Measurements from ENCODE around the gene ZNF516.
A peak's percentile ranks its signal among the peaks of the same experiment; 100 is the strongest.

The ZNF516 gene

GRCh38 chr18:76412010-76412817, 82.8 kb downstream of the ZNF516 start:
- H2BK5ac ChIP-seq (ENCODE audit: low read depth, low read length, poor library complexity, severe bottlenecking) = no peak overlapping the region
- no peak for DNase-seq

GRCh38 chr18:76410660-76411417, 84.2 kb downstream of the ZNF516 start:
- Histone ChIP-seq H3K4me2 (ENCODE audit: low read length, poor library complexity, severe bottlenecking) (no peak overlapping the region), H2BK15ac (ENCODE audit: low read depth, poor library complexity, severe bottlenecking) (no peak overlapping the region), H2BK120ac (ENCODE audit: low read depth, low read length) (no peak overlapping the region), H3K4me1 (ENCODE audit: control insufficient read depth, insufficient read depth, low read depth, low read length) (peaks cover 16% of the 10 kb centered on the region), H3K4me3 (ENCODE audit: insufficient read depth in 1 of 2, low read depth in 1 of 2, low read length in 2 of 2) (no peak overlapping the region), H2AFZ (ENCODE audit: low read depth, low read length) (no peak overlapping the region), H2BK5ac (ENCODE audit: low read depth, low read length, poor library complexity, severe bottlenecking) (no peak overlapping the region), H4K91ac (ENCODE audit: low read length) (no peak overlapping the region), H2AK5ac (ENCODE audit: low read length, severe bottlenecking) (no peak overlapping the region), H3K9ac (ENCODE audit: low read length) (no peak overlapping the region), H3K23ac (ENCODE audit: low read length in 2 of 2) (no peak overlapping the region), H3K14ac (ENCODE audit: low read length in 2 of 2) (peak overlapping the region in 1 of 2 experiments; percentile 49), H3K27me3 (ENCODE audit: control insufficient read depth in 1 of 2, insufficient read depth in 1 of 2, low read length in 2 of 2) (no peaks in the 10 kb centered on the region), H3K36me3 (ENCODE audit: control insufficient read depth in 1 of 2, insufficient read depth in 2 of 2, low read depth in 1 of 2, low read length in 2 of 2) (peaks cover 0 to 18% of the 10 kb centered on the region in 2 experiments), H3K79me1 (replicated peaks; ENCODE audit: low read length, poor library complexity, severe bottlenecking) (peaks cover 41% of the 10 kb centered on the region), H3K4ac (ENCODE audit: low read depth in 1 of 2, low read length in 2 of 2) (no peak overlapping the region), H4K8ac (ENCODE audit: low read length) (no peak overlapping the region), H3K27ac (ENCODE audit: low read length, poor library complexity, severe bottlenecking) (no peak overlapping the region), H3K18ac (ENCODE audit: low read depth in 1 of 2, low read length in 2 of 2) (peak overlapping the region in 1 of 2 experiments; percentile 29), H3K9me3 (ENCODE audit: control insufficient read depth, low read length) (no peaks in the 10 kb centered on the region), H2BK12ac (ENCODE audit: low read length in 2 of 2) (no peak overlapping the region)
- WGBS = 95% methylated on average over 11 of the region's 11 CpGs
- no peak for DNase-seq

More at GRCh38 chr18:76412010-76412817, 82.8 kb downstream of the ZNF516 start:
- Histone ChIP-seq H2BK12ac (ENCODE audit: low read length in 2 of 2) (no peak overlapping the region), H3K18ac (ENCODE audit: low read depth in 1 of 2, low read length in 2 of 2) (peak overlapping the region in 1 of 2 experiments; percentile 40), H3K14ac (ENCODE audit: low read length in 2 of 2) (no peak overlapping the region), H3K79me1 (replicated peaks; ENCODE audit: low read length, poor library complexity, severe bottlenecking) (peaks cover 40% of the 10 kb centered on the region), H3K23ac (ENCODE audit: low read length in 2 of 2) (no peak overlapping the region), H3K36me3 (ENCODE audit: control insufficient read depth in 1 of 2, insufficient read depth in 2 of 2, low read depth in 1 of 2, low read length in 2 of 2) (peaks cover 0 to 13% of the 10 kb centered on the region in 2 experiments), H4K91ac (ENCODE audit: low read length) (no peak overlapping the region), H3K4ac (ENCODE audit: low read depth in 1 of 2, low read length in 2 of 2) (no peak overlapping the region), H3K4me1 (ENCODE audit: control insufficient read depth, insufficient read depth, low read depth, low read length) (peaks cover 14% of the 10 kb centered on the region), H3K9ac (ENCODE audit: low read length) (peak overlapping the region; percentile 14), H4K8ac (ENCODE audit: low read length) (peak overlapping the region; percentile 9), H2AK5ac (ENCODE audit: low read length, severe bottlenecking) (peak overlapping the region; percentile 59), H2AFZ (ENCODE audit: low read depth, low read length) (no peak overlapping the region), H3K27me3 (ENCODE audit: control insufficient read depth in 1 of 2, insufficient read depth in 1 of 2, low read length in 2 of 2) (no peaks in the 10 kb centered on the region), H3K9me3 (ENCODE audit: control insufficient read depth, low read length) (no peaks in the 10 kb centered on the region), H2BK120ac (ENCODE audit: low read depth, low read length) (no peak overlapping the region), H2BK15ac (ENCODE audit: low read depth, poor library complexity, severe bottlenecking) (peak overlapping the region; percentile 32), H3K4me2 (ENCODE audit: low read length, poor library complexity, severe bottlenecking) (peak overlapping the region; percentile 19), H3K4me3 (ENCODE audit: insufficient read depth in 1 of 2, low read depth in 1 of 2, low read length in 2 of 2) (peak overlapping the region in 1 of 2 experiments; percentile 62), H3K27ac (ENCODE audit: low read length, poor library complexity, severe bottlenecking) (peak overlapping the region; percentile 27)
- whole genome bisulfite sequencing = 87% methylated on average over 21 of the region's 21 CpGs

- H2BK15ac ChIP-seq (ENCODE audit: low read depth, poor library complexity, severe bottlenecking) = no peak overlapping the region
- 94% methylated on average over 5 of the region's 5 CpGs for WGBS
- H3K27ac ChIP-seq (ENCODE audit: low read length, poor library complexity, severe bottlenecking) = no peak overlapping the region
- no peak overlapping the region for H4K8ac ChIP-seq (ENCODE audit: low read length)
- H3K14ac ChIP-seq (ENCODE audit: low read length in 2 of 2) = no peak overlapping the region
- H3K4me1 ChIP-seq (ENCODE audit: control insufficient read depth, insufficient read depth, low read depth, low read length) = peaks cover 19% of the 10 kb centered on the region
- H2AK5ac ChIP-seq (ENCODE audit: low read length, severe bottlenecking) = no peak overlapping the region
- peaks cover 0 to 27% of the 10 kb centered on the region in 2 experiments for H3K36me3 ChIP-seq (ENCODE audit: control insufficient read depth in 1 of 2, insufficient read depth in 2 of 2, low read depth in 1 of 2, low read length in 2 of 2)
- no peak overlapping the region for H3K4me3 ChIP-seq (ENCODE audit: insufficient read depth in 1 of 2, low read depth in 1 of 2, low read length in 2 of 2)
- H3K4me2 ChIP-seq (ENCODE audit: low read length, poor library complexity, severe bottlenecking) = no peak overlapping the region
- DNase-seq = no peak
- no peak overlapping the region for H3K4ac ChIP-seq (ENCODE audit: low read depth in 1 of 2, low read length in 2 of 2)
- H3K23ac ChIP-seq (ENCODE audit: low read length in 2 of 2) = no peak overlapping the region
- no peak overlapping the region for H2BK5ac ChIP-seq (ENCODE audit: low read depth, low read length, poor library complexity, severe bottlenecking)
- H2BK12ac ChIP-seq (ENCODE audit: low read length in 2 of 2) = no peak overlapping the region
- H4K91ac ChIP-seq (ENCODE audit: low read length) = no peak overlapping the region
- H3K27me3 ChIP-seq (ENCODE audit: control insufficient read depth in 1 of 2, insufficient read depth in 1 of 2, low read length in 2 of 2) = no peaks in the 10 kb centered on the region
- H2BK120ac ChIP-seq (ENCODE audit: low read depth, low read length) = no peak overlapping the region
- peaks cover 44% of the 10 kb centered on the region for H3K79me1 ChIP-seq (replicated peaks; ENCODE audit: low read length, poor library complexity, severe bottlenecking)
- H2AFZ ChIP-seq (ENCODE audit: low read depth, low read length) = no peak overlapping the region
- no peak overlapping the region for H3K18ac ChIP-seq (ENCODE audit: low read depth in 1 of 2, low read length in 2 of 2)
- H3K9me3 ChIP-seq (ENCODE audit: control insufficient read depth, low read length) = no peaks in the 10 kb centered on the region
- H3K9ac ChIP-seq (ENCODE audit: low read length) = no peak overlapping the region
Measured at GRCh38 chr18:76410033-76410432, 85.0 kb downstream of the ZNF516 start.

GRCh38 chr18:76408480-76409067, 86.5 kb downstream of the ZNF516 start:
- no peak overlapping the region for H2BK120ac ChIP-seq (ENCODE audit: low read depth, low read length)
- H3K4me1 ChIP-seq (ENCODE audit: control insufficient read depth, insufficient read depth, low read depth, low read length) = peaks cover 19% of the 10 kb centered on the region
- no peak overlapping the region for H3K23ac ChIP-seq (ENCODE audit: low read length in 2 of 2)
- H2BK12ac ChIP-seq (ENCODE audit: low read length in 2 of 2) = no peak overlapping the region
- H3K18ac ChIP-seq (ENCODE audit: low read depth in 1 of 2, low read length in 2 of 2) = no peak overlapping the region
- H2AFZ ChIP-seq (ENCODE audit: low read depth, low read length) = no peak overlapping the region
- no peaks in the 10 kb centered on the region for H3K27me3 ChIP-seq (ENCODE audit: control insufficient read depth in 1 of 2, insufficient read depth in 1 of 2, low read length in 2 of 2)
- no peak overlapping the region for H2AK5ac ChIP-seq (ENCODE audit: low read length, severe bottlenecking)
- no peak for DNase-seq
- WGBS = 94% methylated on average over 15 of the region's 15 CpGs
- no peak overlapping the region for H4K91ac ChIP-seq (ENCODE audit: low read length)
- no peak overlapping the region for H3K27ac ChIP-seq (ENCODE audit: low read length, poor library complexity, severe bottlenecking)
- no peak overlapping the region for H2BK15ac ChIP-seq (ENCODE audit: low read depth, poor library complexity, severe bottlenecking)
- H3K4me2 ChIP-seq (ENCODE audit: low read length, poor library complexity, severe bottlenecking) = no peak overlapping the region
- H3K4ac ChIP-seq (ENCODE audit: low read depth in 1 of 2, low read length in 2 of 2) = no peak overlapping the region
- H2BK5ac ChIP-seq (ENCODE audit: low read depth, low read length, poor library complexity, severe bottlenecking) = no peak overlapping the region
- H3K79me1 ChIP-seq (replicated peaks; ENCODE audit: low read length, poor library complexity, severe bottlenecking) = peaks cover 49% of the 10 kb centered on the region
- H3K4me3 ChIP-seq (ENCODE audit: insufficient read depth in 1 of 2, low read depth in 1 of 2, low read length in 2 of 2) = no peak overlapping the region
- peaks cover 9 to 39% of the 10 kb centered on the region in 2 experiments for H3K36me3 ChIP-seq (ENCODE audit: control insufficient read depth in 1 of 2, insufficient read depth in 2 of 2, low read depth in 1 of 2, low read length in 2 of 2)
- H3K9me3 ChIP-seq (ENCODE audit: control insufficient read depth, low read length) = no peaks in the 10 kb centered on the region
- no peak overlapping the region for H4K8ac ChIP-seq (ENCODE audit: low read length)
- no peak overlapping the region for H3K9ac ChIP-seq (ENCODE audit: low read length)
- no peak overlapping the region for H3K14ac ChIP-seq (ENCODE audit: low read length in 2 of 2)
